NB4 (cell line): ENCODE results near the gene NUP85.

Experiments
- POLR2A ChIP-seq: IDR thresholded peaks from 2 replicates; pipeline ENCODE4 v1.6.1; 2011; ENCODE audit warnings: mild to moderate bottlenecking; ENCODE audit not compliant: insufficient read length; ENCODE audit errors: extremely low read depth
- TF ChIP-seq, protein P1 (sequence below): IDR thresholded peaks from one replicate; pipeline ENCODE4 v1.5.1; 2012; ENCODE audit warnings: low read depth, low read length
- TF ChIP-seq, protein P2 (sequence below): IDR thresholded peaks from 2 replicates; pipeline ENCODE4 v1.6.1; 2011; ENCODE audit warnings: low read depth, low read length

DNA sequence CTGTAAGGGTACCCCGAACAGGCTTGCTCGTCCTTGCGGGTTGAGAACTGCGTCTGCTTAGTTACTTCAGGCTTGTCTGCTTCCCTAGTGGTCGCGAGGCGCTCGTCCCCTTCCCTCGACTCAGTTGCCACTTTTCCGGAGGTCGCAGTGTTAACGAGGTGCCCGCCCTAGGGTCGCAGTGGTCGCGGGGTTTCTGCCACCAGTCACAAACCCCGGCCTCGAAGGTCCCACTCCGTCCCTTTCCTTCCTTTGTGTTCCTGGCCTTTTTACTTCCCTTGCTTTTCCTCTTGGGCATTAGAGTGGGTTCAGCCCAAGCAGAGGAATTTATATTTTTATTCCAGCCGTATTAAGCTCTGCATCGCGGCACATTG is 299 bp downstream of the NUP85 start:
- TF ChIP-seq, protein P1, sequence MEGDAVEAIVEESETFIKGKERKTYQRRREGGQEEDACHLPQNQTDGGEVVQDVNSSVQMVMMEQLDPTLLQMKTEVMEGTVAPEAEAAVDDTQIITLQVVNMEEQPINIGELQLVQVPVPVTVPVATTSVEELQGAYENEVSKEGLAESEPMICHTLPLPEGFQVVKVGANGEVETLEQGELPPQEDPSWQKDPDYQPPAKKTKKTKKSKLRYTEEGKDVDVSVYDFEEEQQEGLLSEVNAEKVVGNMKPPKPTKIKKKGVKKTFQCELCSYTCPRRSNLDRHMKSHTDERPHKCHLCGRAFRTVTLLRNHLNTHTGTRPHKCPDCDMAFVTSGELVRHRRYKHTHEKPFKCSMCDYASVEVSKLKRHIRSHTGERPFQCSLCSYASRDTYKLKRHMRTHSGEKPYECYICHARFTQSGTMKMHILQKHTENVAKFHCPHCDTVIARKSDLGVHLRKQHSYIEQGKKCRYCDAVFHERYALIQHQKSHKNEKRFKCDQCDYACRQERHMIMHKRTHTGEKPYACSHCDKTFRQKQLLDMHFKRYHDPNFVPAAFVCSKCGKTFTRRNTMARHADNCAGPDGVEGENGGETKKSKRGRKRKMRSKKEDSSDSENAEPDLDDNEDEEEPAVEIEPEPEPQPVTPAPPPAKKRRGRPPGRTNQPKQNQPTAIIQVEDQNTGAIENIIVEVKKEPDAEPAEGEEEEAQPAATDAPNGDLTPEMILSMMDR, result no peak
- TF ChIP-seq, protein P2, sequence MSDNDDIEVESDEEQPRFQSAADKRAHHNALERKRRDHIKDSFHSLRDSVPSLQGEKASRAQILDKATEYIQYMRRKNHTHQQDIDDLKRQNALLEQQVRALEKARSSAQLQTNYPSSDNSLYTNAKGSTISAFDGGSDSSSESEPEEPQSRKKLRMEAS, result no peak
- no peak for TF ChIP-seq POLR2A
